HG03520 (cell line): ENCODE results near the gene DYNLT5.
"Not testable (repeated sequence)": the region's sequence is repeated elsewhere in the genome, so short reads cannot be mapped to it uniquely, and the experiment has no call there.

Experiments used
- ATAC-seq: cut with Tn5 transposase; IDR thresholded peaks from one replicate; pipeline ENCODE4 v1.9.1; 2021; ENCODE audit warnings: mild to moderate bottlenecking, moderate library complexity; ENCODE audit not compliant: unreplicated experiment

Gene DYNLT5, protein sequence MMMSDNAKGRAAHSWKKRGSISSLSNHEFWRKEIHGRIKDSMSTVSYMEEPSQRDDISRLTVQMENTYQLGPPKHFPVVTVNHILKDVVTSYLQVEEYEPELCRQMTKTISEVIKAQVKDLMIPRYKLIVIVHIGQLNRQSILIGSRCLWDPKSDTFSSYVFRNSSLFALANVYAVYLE

DNA sequence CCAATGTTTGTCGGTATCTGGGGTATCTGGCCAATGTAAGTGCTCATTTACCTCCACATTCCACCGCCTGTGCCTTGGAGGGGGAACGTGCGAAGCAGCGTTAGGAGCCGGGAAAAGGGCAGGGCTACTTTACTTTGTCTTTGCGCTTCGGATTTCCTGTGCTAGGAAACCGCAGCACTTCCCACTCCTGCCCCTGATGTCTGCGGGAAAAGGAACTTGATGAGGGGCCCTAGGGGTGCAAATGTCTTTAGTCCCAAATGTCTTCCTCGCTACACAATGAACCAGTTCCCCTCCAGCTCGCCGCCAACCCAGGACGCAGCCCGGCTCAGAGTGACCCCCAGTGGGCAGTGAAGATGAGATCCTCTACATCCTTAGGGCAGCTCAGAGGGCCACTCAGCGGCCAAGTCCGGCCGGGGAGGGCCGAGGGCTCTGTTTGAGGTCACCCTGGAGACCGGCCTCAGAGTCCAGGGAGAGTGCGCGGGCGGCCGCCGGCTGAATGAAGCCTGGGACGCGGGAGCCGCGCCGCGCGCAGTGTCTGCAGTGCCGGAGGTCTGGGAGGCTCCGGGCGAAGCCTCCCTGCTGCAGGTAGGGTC lies at the start of gene DYNLT5:
TSS of gene DYNLT5 (plus strand) at position 460 of the 593 bp plus-strand sequence. CDS start 2,200 bp downstream, outside the sequence.
- no peak for ATAC-seq

DNA sequence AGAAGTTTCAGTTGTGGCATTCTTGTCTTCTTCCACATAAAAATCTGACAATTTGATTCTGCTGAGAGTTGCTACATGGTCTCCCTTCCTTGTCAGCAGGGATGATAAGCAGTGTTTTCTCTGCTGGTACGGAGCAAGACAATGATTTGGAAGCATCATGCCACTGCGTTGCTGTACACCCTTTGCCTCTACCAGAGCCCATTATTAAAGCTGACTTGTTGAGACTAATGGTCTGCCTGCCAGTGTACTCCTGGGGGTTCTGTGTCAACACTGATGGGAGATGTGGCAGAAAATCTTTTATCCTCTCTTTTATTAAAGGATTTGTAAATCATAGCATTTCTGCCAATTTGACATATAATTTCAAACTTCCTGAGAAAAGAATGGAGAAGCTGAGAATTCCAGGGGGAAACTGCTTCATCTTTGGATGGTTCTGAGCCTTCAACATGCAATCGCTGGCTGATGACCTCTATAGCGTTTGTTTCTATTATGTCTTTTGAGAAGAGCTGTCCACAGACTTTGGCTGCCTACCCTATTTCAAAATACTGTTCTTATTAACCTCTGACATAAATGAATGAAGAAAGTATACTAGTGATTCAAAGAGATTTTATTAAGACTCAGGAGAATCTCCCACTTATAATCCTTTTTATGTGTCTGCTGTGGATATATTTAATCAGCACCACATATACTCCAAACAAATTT lies 47.9 kb upstream of the DYNLT5 start:
- ATAC-seq, result no peak

DNA sequence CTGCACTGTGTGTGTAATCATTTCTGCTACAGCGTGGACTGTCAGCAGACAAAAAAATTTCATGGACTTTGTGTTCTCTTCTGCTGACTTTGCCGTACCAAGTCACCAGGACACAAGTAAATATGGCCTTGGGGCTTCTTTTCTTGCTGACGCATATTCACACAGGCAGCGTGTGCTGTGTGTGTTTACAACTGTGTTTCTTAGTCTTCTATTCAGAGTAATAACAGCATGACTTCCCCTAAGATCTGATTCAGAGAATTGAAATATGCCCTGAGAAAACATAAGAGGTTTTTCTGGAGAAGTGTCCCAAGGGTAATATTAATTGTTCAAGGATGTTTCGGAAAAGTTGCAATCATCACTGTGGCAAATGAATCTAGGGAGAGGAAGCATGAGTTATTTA lies 47.1 kb upstream of the DYNLT5 start:
- no peak for ATAC-seq

DNA sequence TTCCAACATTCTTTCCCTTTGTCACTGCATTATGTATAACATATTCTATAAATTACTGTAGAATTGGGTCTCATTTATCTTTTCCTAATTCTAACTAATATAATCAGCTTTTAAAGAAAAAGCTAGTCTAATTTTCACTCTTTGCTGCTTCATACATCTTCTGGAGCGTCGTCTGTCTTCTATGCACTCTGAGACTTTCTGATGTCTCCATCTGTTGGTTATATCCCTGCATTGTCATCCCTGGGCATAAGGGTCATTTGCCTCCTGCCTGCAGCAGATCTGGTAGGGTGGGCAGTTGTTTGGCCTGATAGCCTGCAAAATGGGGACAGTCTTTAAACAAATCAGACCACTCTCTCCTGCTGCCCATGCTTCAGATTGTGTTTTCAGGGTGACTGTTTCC lies 40.8 kb upstream of the DYNLT5 start:
- ATAC-seq, result no peak

DNA sequence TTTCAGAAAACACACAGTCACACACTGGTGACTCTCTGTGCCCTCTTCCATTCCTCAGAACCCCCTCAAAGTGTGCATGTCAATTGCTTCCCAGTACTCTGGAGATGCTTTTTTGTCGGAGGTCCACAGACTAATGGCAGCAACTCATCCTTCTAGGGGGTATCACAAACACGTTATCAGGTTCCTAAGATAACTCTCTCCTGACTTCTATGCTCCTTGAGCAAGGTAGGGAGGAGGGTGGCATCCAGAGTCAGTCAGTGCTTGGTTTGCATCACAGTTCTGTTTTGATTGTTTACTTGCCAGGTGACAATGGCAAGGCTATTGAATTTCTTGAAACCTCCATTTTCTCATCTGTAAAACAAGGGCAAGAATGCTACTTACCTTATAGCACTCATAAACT lies 39.4 kb upstream of the DYNLT5 start:
- no peak for ATAC-seq

DNA sequence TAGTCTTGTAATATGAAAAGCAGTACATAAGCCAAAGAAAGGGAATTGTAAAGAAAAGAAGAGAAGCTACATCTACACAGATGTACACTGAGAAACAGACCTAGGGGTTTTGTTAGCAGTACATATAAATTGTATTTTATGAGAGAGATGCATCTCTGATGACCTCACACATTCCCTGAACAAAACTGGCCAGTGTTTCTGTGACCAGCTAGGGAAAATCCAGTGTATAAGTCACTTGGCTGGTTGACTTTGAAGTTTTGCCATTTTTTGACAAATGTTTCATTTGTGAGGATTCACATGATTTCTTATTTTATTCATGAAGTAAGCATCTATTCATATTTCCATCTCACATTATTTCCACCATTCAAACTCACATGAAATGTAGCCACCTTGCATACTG lies 28.3 kb upstream of the DYNLT5 start:
- no peak for ATAC-seq

DNA sequence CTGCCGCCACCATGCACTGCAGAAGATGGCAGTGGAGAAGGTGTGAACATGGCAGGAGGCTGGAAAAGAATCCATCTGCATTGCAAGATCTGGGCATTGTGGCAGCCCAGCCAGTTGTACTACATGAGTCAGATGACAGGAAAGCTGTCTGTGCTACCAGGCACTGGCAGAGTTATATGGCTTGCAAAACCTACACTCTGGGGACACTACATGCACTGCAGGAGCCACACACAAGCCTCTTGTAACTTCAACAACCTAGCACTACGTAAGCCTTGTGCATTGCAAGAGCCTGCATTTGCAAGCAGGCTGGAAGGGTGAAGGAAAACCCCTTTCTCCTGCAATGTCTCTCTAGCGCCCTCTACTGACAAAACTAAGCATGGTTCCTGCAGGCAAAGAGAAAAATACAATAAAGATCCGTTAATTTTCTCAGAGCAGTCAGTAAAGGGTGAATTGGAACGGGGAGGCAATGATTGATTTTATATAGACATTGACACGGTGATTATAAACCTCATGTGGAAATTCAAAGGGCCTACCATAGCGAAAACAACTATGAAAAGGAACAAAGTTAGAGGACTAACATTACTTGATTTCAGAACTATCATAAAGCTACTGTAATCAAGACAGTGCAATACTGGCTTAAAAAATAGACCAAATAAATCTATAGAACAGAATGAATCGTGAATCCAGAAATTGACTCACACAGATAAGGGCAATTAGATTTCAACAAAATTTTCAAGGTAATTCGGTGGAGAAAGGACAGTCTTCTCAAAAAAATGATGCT lies 26.2 kb upstream of the DYNLT5 start:
- ATAC-seq, result peak; percentile 92

DNA sequence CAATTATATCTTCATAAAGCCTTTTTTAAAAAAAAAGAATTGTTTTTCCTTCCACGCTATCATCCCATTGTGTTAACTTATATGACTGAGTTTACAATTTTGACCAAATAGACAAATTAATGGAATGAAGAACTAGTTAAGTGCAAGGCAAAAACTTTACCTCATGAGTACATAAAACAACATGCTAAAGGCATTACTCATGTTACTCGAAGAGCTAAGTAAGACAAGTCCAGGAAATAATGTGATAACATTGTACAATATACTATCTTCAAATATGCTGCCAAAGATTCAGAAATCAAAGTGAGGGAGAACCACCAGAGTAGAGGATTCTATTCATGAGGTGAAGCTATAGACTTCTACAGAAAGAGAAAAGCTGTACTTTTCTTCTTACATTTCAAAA lies 24.2 kb upstream of the DYNLT5 start:
- no peak for ATAC-seq

DNA sequence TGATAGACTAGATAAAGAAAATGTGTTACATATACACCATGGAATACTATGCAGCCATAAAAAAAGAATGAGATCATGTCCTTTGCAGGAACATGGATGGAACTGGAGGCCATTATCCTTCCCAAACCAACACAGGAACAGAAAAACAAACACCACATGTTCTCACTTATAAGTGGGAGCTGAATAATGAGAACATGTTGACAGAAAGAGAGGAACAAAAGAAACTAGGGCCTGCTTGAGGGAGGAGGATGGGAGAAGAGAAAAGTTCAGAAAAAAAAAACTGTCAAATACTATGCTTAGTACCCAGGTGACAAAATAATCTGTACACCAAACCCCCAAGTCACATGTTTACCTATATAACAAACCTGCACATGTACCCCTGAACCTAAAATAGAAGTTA lies 23.5 kb upstream of the DYNLT5 start:
- not testable (repeated sequence) for ATAC-seq

DNA sequence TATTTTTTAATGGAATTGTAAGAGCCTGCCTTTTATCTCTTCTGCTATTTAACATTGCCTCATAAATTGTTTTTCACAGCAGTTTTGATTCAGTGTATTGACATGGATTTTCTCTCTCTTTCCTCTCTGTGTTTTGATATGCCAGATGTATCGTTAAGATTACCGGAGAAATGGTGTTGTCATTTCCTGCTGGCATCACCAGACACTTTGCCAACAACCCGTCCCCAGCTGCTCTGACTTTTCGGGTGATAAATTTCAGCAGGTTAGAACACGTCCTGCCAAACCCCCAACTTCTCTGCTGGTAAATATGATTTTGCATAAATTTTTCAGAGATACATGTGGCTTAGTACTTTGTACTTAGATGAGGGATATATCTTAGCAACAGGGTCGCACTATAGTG lies 23.1 kb upstream of the DYNLT5 start:
- no peak for ATAC-seq

DNA sequence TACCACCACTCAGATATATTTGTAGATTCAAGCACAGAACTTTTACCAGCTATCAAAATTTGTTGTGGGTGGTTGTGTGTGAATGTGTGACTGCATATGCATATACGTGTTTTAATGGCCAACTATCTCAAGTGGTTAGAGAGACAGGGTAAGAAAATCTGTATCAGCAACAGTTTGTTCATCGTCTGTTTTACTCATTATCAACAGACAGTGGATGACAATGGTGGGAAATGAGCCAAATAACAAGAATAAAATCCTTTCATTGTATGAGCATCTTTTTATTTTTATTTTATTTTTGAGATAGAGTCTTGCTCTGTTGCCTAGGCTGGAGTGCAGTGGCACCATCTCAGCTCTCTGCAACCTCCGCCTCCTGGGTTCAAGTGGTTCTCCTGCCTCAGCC lies 22.7 kb upstream of the DYNLT5 start:
- ATAC-seq, result no peak

DNA sequence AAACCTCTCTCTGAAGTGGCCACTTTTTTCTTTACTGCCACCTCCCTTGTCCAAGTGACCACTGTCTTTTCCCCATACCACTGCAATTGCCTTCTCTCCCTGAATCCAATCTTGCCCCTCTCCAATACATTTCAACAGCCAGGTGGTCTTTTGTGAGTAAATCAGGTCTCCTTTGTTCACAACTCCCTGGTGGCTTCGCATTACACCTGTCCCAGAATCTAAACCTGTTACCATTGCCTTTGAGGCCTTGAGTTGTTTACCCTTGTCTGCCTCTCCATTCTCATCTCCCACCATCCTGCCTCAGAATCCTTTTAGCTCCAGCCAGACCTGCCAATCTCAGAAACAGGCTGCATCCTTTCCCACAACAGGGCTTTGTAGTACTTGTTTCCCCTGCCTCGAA lies 21.8 kb upstream of the DYNLT5 start:
- no peak for ATAC-seq

DNA sequence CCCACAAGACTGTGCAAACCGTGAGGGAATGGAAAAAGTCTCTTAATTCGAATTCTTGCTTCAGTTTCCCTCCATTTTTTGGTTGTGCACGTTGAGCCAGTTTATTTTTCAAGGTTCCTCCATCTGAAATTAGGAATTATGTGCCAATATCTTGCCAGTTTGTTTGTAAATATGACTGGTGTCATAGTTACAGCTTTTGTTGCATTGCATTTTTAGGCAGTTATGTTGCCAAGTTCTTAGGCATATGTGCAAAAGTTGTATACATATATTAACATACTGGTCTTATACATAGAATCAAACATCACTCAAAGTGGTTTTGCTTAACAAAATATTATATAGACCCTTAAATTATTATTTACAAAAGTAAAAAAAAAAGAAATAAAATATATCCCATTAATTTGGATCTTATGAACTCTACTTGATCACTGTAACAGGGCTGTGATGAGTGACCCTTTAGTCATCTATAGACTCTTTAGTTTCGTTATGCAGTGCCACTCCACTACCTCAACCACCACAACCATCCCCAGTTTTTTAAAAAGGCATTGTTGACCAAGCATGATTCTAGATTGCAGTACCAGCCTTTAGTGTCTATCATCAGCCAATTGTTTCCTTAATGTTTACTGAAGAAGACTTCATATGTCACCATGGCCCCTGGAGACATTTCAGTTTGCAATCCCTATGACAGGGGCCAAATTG lies 20.9 kb upstream of the DYNLT5 start:
- ATAC-seq, result peak; percentile 87

DNA sequence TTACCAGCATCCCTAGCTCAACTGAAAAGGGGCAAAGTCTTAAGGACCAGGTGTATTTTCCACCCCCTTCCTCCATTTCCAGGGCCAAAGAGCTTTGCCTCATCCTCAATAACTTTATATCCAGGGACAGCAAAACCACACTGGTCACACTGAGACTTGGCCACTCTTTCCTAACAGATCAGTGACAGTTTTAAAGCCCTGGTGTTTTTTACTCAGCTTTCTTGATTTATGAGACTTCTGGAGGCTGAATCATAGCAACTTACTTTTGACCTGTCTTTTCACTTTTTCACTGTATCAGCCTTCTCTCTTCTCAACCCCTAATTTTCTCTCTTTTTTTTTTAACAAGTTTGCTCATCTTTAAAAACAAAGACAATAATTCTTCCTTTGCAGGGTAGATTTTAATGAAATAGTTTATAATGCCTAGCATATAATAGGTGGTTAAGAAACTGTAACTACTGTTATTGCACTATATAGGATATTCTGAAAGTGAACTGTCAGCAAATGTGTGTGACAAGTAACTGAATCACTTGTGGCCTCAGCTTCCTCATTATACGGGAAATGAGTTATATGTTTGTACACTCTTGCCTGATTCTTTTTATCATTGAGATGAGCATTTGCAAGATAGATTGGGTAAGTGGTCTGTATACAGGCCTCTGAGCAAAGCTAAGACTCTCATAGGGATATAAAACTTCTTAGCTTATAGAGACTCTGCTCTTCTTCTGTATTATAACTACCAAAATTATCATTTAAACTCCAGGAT lies 19.7 kb upstream of the DYNLT5 start:
- ATAC-seq, result no peak

DNA sequence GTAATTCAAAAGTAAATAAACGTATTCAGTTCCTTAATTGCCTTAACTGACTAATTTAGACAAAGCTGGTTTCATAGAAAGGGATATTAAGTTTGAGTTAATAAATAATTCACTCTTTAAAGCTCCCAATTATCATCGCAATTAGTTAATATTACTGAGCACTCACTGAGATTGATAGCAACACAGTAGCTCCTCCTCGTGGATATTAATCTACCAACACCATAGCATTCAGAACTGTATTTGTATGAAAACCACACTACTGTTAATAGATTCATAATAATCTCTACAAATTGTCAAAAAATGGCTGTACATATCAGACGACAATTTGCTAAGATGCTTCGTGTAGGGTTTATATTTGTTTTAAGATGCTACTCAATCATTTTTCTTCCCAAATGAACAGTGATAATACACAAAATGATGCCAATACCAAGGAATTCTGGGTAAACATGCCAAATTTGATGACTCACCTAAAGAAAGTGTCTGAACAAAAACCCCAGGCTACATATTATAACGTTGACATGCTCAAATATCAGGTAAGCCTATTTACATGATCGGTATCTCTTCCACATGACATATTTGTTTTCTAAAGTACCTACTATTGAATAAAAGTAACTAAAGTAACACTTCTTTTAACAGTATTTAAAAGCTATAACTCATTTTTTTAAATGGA lies 18.8 kb upstream of the DYNLT5 start:
- ATAC-seq, result no peak

DNA sequence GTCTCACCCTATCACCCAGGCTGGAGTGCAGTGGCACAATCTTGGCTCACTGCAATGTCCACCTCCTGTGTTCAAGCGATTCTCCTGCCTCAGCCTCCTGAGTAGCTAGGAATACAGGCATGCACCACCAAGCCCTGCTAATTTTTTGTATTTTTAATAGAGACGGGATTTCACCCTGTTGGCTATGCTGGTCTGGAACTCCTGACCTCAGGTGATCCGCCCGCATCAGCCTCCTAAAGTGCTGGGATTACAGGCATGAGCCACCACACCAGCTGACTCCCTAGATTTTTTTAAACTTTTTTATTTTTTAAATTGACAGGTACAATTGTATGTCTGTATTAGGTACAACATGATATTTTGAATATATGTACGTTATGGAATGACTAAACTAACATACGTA lies 17.7 kb upstream of the DYNLT5 start:
- ATAC-seq, result not testable (repeated sequence)

DNA sequence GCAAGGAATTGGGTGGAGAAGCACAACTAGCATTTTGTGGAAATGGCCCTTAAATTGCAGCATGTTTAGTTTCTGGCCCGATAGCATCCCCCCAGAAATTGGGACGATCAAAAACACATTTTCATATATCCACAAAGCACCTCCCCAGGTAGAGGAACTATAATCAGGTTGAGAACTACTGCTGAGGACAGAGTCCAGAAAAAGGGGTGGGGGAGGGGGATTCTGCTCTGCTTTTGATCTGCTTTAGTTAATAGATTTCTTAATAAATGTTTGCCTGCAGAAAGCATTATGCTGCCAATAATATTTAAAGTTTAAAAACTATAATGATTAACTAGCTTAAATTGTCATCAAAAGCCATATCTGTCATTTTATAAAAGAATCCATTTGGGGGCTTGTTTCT lies 14.4 kb upstream of the DYNLT5 start:
- ATAC-seq, result no peak

DNA sequence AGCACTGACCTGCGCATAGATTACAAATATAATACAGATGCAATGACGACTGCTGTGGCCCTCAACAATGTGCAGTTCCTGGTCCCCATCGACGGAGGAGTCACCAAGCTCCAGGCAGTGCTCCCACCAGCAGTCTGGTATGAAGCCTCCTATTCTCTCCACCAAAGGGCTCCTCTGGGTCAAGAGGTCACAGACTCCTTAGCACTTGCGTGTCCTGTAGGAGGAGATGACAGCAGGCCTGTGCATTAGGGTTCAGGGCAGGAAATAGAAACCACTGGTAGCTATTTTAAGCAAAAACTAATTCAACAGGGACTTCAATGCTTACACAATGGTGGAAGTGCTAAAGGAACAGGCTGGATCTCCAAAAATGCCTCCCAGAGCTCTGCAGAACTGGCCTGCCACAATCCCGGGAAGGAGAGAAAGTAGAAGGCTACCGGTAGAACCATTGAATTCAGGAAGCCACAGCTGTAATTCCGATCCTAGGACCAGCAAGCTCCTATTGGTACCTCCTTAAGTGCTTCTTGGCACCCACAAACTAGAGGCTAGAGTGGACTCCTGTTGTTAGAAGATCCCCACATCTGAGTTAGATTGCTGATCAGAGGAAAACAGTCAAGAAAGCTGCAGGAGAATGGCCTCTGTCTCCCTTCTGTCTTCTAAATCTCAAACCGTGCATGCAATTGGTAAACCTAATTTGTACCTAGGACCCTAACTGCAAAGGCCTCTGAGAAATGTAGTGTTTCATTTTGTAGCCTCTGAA lies 12.7 kb upstream of the DYNLT5 start:
- ATAC-seq, result no peak

DNA sequence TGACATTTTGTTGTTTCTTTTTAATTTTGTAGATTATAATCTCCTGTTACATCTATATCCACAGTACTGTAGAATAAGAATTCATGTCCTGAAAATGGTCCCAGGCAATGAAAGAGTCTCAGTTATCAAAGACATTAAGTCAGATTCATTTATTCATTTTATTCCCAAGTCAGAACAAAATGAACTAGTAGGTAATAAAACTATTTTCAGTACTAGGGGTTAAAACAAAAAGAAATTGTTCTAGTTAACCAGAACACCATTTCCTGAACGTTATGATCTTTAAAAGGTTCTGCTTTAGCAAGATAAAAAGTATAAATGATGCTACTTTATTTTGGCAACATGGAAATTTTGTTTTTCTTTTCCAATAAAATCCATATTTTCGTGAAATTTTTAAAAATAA lies 6.8 kb upstream of the DYNLT5 start:
- ATAC-seq, result no peak
